NCI-H774 (cell line): Measurements from ENCODE around the gene OPHN1.
"Not testable (repeated sequence)": the region's sequence is repeated elsewhere in the genome, so short reads cannot be mapped to it uniquely, and the experiment has no call there.

Experiments
- DNase-seq: peaks from one replicate; lab custom pipeline; 2025; lab: John Stamatoyannopoulos, UW

Gene OPHN1

DNA sequence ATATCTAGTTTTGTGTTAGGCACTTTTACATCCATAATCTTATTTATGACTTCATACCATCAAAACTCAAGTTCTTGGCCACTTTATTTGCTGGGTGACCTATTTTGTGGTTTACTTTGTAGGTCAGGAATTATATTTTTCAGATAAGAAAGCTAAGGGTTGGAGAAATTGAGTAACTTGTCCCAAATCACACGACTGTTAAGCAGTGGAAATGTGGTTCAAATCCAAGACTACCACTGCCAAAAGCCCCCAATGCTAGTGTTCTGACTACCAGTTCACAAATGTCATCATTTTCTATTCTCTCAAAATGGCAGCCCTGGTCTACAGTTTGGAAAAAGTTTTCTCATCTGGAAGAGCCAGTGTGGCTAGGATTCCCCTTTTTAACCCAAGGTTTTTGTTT lies 74.6 kb downstream of the OPHN1 start:
- no peak for DNase-seq

DNA sequence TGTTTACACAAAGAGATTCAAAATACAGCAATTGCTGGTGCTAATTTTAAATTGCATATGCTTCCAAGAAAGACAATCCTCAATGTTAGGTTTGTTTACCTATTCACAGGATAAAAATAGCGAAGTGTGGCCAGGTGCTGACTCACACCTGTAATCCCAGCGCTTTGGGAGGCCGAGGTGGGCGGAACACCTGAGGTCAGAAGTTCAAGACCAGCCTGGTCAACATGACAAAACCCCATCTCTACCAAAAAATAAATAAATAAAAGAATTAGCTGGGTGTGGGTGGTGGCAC lies 77.7 kb downstream of the OPHN1 start:
- DNase-seq: no peak

DNA sequence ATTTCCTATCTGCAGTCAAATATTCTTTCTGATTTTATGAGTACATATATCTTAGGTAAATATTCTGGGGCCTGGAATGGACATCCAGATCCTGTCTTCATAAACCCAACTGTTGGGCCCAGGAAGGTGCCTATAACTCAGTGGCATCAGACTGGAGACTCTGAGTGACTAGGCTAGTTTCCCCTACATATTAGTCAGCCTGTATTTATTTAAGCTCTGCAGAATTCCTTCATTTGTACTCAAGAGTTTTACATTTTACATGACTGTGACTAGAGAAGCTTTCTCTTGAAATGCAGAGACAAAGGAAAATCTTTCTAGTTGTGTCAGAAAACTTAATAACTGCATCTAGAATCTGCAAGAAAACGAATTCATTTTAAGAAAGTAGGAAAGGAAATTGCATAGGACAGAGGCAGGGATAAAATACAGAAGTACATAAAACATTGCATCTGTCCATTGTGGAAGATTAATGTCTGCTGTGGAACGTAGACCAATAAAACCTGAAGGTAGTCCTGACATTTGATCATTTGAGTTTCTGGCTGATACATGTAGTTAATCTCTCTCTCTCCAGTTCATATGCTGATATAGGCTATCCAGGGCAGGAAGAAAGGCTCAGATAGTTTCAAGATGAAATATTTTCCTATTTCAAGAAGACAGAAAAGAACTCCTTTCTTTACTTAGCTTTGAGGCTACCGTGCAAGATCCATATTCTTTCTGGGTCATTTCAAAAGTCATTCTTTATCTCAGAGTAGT lies 78.2 kb downstream of the OPHN1 start:
- no peak for DNase-seq

DNA sequence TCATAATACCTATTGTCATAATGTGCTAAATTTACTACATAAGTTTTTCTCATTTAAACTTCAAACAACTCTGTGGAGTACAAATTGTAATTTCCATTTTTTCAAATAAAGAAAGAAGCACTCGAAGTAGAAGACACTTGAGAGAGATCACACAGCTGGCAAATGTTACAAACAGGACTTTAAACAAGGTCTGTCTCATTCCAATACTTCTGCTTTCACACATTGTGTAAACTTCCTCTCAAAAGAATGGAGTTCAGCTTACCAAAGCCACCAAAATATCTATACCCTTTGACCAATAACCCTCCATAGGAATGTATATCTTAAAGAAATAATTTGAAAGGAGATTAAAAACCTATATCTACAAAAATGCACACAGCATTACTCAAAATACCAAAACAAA lies 88.3 kb downstream of the OPHN1 start:
- no peak for DNase-seq

DNA sequence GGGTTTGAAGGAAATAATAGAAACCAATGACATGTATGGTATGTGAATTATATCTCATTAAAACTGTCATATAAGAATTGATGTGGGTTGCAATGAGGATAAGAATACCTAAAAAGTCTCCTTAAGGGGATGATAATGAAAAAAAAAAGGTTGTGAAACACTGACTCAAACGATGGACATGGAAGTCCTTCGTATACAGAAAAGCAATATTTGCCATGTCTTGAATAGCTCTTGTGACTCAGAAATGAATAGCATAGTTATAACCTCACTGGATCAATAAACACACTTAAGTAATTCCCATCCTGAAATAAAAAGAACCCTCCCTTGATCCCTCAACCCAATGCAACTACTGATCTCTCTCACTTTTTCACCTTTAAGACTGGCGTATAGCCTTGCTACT lies 89.7 kb downstream of the OPHN1 start:
- no peak for DNase-seq

DNA sequence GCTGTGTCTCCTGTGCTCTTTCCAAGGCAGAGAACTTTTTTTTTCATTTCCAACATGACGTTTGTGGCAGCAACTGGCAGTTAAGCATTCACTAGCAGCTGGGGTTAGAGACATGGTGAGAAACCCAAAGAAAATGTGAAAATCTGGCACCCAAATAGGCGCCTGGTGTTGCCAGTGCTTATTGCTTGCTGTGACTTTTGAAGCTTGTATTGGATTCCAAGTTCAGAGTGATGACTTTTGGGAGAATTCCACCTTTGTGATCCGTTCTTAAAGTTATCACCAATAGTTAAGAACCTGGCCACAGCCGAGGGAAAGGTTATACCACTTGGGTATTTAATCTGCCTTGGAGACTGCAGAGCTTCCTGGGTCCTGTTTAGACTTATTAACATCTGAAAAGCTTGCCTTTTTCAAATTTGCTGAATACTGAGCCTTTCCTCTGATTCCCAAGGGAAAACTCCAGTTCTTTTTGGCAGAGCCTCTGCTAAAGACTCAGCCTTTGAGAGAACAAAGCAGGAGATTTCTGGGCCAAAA lies 101.0 kb downstream of the OPHN1 start:
- DNase-seq: no peak

DNA sequence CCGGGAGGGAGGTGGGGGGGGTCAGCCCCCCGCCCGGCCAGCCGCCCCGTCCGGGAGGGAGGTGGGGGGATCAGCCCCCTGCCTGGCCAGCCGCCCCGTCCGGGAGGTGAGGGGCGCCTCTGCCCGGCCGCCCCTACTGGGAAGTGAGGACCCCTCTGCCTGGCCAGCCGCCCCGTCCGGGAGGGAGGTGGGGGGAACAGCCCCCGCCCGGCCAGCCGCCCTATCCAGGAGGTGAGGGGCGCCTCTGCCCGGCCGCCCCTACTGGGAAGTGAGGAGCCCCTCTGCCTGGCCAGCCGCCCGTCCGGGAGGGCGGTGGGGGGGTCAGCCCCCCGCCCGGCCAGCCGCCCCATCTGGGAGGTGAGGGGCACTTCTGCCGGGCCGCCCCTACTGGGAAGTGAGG lies 106.5 kb downstream of the OPHN1 start:
- not testable (repeated sequence) for DNase-seq

DNA sequence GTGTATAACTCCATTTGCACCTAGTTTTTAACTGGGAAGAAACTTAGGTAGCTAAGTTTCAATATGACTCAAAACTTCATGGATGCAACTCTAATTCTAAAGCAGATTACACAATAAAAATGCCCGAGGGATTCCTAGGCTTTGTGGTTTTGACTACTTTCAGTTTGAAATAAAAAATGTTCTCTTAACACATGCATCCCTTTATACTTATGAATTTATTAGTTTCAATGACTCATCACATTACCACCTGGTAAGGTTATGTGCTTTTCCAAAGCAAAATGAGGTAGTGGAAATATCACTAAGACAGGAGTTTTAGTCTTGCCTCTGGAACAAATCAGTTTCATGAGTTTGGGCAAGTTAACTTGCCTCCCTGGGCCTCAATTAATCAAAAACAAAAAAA lies 125.5 kb downstream of the OPHN1 start:
- DNase-seq: no peak

DNA sequence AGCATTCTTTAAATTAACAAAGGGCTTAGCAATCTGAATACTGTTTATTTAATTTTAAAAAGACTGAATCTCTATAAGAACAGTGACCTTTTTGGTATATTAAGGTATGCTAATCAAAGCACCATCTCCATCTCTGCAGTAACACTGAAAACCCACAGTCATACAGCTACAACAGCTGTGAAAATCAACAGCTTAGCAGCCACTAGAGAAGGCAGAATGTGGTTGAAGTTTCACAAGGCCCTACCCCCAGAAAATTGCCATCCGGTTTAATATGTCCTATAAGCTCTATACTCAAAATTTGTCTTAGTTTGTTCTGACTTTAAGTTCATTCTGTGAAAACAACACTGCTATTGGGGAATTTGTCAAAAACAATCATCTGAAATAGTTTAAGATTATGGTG lies 128.7 kb downstream of the OPHN1 start:
- no peak for DNase-seq

DNA sequence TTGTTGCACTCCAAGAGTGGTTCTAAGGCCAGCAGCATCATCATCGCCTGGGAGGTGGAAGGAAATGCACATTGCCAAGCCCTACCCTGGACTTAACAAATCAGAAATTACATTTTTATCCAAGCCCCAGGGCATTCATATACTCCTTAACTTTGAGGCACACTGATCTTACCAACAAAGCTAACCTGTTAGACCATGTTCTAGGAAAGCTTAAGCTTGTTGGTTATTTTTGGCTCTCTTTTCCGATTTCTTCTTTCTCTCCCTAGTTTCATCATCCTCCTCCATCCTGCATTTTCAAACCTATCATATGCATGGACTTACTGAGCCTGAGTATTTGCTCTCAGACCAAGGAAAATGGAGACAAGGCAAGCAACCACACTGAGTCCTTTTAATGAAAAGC lies 133.4 kb downstream of the OPHN1 start:
- no peak for DNase-seq

DNA sequence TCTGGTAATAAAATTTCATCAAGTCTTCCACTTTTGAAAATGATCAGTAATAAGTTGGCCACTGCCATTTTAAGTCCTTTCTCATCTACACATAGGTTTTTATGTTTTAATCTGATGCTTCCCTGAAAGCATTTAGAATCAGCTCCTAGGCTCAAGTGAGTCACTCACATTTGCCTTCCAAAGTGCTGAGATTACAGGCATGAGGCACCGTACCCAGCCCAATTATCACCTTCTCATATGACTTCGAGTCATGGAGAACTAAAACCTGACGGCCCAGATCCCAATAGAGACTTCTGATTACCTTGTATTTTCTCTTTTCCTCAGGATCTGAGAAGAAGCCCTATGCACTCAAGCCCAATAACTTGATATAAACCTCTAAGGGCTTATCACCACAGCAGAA lies 140.8 kb downstream of the OPHN1 start:
- DNase-seq: no peak

DNA sequence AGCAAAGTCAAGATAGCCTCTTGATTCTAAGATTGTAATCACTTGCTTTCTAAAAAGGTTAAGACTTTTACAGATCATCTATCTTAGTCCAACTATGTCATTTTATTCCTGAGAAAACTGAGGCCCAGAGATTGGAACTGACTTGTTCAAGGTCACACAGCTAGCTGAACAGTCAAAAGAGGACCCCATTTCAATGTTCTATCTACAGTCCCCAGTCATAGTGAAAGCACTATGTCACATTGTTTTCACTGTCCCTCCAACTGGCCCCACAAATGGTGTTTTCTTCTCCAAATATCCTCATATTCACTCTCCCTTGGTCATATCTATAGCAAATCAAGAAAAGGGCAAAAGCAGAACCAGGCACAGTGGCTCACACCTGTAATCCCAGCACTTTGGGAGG lies 145.2 kb downstream of the OPHN1 start:
- DNase-seq: no peak

DNA sequence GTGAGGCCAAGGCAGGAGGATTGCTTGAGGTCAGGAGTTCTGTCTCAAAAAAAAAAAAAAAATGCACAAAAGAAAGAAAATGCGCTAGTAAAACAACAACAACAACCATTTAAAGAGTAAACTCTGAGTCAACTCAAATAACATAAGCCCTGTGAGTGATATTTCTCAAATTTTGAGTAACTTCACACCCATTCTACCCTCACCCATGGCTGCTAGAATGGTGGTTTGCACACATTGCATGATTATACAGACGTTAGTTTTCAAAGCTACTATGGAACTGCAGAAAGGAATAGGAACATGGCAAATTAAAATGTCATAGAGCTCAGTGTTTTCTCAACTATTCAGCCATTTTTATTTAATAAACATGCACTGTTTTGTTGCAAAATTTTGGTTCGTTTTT lies 145.9 kb downstream of the OPHN1 start:
- DNase-seq: no peak

DNA sequence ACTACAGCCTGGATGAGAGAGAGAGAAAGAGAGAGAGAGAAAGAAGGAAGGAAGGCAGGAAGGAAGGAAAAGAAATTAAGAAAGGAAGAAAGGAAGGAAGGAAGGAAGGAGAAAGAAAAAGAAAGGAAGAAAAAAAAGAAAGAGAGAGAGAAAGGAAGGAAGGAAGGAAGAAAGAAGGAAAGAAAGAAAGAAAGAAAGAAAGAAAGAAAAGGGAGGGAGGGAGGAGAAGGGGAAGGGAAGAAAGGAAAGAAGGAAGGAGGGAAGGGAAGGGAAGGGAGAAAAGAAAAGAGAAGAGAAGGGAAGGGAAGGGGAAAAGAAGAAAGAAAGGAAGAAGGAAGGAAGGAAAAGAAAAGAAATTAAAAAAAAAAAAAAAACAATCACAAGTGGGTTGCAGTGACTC lies 146.3 kb downstream of the OPHN1 start:
- DNase-seq: no peak

DNA sequence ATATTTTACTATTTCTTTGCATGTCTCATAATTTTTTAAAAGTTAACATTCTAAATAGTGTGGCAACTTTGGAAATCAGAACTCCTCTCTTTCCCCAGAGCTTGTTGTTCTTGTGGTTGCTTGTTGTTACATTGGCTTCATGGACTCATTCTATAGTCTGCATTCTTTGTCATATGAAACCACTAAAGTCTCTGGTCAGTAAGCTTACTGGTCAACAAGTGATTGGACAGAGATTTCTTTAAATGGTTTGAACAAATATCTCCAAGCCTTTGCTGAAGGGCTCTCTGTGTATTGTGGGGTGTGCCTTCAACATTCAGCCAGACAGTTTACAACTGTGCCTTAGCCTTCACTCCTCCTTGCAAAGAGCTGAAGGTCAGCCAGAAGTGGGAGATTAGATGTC lies 147.2 kb downstream of the OPHN1 start:
- DNase-seq: no peak

DNA sequence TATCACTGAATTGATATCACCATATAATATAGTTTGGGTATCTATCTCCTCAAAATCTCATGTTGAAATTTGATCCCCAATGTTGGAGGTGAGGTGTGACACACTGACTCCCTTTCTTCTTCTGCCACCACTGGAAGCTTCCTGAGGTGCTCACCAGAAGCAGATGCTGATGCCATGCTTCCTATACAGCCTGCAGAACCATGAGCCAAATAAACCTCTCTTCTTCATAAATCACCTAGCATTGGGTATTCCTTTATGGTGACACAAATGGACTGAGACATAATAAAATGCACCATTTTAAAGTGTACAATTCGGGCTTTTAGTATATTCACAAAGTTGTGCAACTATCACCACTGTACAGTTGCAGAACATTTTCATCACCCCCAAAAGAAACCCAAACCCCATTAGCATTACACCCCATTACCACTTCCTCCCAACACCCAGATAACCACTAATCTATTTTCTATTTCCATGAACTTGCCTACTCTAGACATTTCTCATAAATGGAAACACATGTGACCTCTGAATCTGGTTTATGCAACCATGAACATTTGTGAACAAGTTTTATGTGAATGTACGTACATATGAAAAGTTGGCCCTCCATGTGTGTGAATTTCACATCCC lies 148.9 kb downstream of the OPHN1 start:
- DNase-seq: no peak

DNA sequence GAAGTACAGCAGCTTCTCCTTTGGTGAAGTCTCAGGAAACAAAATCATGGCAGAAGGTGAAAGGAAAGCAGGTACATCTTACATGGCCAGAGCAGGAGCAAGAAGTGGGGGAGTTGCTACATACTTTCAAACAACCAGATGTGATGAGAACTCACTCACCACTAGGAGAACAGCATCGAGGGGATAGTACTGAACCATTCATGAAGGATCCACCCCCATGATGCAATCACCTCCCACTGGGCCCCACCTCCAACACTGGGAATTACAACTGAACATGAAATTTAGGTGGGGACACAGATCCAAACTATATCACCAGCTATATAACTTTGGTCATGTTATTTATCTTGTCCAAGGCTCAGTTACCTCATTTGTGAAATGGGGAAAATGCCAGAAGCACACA lies 159.4 kb downstream of the OPHN1 start:
- DNase-seq: no peak

DNA sequence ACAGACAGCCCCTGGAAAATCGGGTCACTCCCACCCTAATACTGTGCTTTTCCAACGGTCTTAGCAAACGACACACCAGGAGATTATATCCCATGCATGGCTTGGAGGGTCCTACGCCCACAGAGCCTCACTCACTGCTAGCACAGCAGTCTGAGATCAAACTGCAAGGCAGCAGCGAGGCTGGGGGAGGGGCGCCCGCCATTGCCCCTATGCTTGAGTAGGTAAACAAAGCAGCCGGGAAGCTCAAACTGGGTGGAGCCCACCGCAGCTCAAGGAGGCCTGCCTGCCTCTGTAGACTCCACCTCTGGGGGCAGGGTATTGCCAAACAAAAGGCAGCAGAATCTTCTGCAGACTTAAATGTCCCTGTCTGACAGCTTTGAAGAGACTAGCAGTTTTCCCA lies 168.5 kb downstream of the OPHN1 start:
- not testable (repeated sequence) for DNase-seq

DNA sequence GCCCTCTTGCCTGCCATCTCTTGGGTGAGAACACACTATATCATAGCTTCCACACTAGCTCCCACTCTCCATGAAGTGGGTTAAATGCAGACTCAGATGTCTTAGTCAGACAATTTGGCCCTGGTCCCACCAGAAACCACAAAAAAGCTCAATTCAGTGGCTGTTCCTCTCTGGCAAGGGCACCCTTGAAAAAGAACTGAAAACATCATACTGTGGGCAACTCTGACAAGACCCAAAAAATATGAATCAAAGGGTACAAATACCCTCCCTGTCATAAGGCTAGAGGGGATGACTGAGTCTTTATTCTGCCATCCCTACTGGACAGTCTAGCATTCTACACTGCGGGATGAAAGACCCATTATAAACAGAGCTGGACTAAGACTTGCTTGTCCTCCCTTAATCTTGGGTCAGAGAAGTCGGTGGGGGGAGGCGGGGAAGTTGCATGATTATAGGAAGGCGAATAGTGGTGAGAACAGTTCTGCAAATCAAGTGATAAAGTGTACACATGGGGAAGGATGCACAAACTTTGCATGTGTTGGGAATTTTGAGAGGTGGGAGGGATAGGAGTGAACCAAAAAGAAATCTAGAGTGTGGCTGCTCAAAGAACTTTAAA lies 172.1 kb downstream of the OPHN1 start:
- DNase-seq: no peak

DNA sequence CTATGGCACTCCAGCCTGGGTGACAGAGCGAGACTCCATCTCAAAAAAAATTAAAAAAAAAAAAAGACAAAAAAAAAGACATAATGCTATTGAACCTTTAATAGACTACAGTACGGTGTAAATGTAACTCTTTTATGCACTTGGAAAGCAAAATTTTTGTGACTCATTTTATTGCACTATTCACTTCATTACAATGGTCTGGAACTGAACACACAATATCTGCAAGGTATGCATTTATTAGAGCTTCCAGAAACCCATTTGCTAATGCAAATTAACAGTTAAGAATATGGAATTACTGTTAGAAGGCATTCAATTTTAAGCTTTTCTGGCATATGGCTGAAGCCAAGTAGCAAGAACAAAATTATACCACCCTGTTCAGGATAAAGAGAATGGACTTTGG lies 176.3 kb downstream of the OPHN1 start:
- DNase-seq: no peak

DNA sequence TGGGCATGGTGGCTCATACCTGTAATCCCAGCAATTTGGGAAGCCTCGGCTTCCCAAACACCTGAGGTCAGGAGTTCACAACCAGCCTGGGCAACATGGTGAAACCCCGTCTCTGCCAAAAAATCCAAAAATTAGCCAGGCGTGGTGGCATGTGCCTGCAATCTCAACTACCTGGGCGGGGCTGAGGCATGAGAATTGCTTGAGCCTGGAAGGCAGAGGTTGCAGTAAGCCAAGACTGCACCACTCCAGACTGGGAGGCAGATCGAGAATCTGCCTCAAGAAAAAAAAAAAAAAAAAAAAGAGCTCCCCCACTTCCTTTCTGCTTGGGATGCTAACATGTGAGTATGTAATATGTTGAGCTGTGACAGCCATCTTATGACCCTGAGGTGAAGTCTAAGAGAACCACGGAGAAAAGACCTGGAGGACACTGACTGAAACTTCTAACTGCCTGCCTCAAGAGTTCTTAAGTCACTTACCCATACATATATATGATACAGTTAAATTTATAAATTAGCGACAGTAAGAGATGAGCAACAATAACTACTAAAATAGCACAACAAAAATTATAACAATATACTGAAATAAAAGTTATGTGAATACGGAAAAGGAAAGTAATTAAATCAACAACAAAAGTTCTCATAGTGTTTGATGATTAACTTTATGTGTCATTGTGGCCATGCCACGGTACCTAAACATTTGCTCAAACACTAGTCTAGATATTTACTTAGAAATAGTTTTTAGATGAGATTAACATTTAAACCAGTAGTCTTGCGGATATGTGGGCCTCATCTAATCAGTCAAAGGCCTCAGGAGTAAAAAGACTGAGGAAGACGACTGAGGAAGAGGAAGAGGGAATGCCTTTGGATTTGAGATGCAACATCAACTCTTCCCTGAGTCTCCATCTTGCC lies 178.3 kb downstream of the OPHN1 start:
- no peak for DNase-seq

DNA sequence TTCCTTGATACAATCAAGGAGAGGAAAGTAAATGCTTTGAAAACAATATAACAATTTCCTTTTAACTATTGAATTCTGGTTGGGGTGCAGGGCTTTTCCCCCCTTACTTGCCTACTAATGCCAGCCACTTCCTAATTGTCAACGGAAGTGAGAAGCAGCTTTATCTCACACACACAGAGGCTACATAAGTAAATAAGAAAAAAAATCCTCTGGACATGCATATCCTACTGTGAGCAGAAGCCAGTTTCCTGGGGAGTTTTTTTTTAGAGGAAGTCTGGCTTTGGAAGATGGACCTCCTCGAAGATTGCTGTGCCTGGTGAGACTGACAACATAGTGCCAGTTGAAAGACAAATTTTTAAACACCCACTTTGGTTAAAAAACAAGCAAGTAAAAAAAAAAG lies 180.6 kb downstream of the OPHN1 start:
- no peak for DNase-seq

DNA sequence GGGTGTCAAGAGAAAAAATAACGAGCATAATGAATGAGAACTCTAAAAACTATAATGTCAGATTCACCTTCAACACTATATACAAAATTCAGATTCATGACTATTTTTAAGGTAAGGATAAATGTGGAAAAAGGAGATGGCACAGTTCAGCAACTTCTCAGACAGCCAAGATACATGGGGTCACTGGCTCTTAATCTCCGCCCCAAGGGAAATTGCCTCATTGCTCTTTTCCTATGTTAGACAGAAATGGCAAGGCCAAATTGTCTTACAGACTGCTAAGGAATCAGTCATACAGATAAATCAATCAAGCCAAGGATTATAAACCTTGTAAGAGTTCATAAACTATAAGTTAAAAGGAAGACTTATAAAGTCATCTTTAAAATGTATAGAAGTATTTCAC lies 183.4 kb downstream of the OPHN1 start:
- no peak for DNase-seq
